HepG2 (cell line): ENCODE measurements around the gene NAXD. TPM values are rescaled to one million over a fixed set of nuclear protein-coding genes. Genes with fewer than 3 reads are reported as not detected.

Experiments
- polyA plus RNA-seq, 8 experiments: library from polyadenylated mRNA; depleted of rRNA in 3 of 8; stranded (reverse) in 7 of 8; unstranded in 1 of 8; fragments of >200 nt; fragmentation: Illumina TruSeq in 4 of 8; extraction: Trizol in 4 of 8; gene quantifications; 2 replicates each; pipeline versions ENCODE4 v1.2.1 to v1.2.3, GENCODE V29; 2011 to 2016; ENCODE audit warnings: low read depth in 4 of 8, missing spikeins in 1 of 8, mixed read lengths in 1 of 8; ENCODE audit not compliant: insufficient read depth in 1 of 8
- total RNA-seq, 5 experiments: library from RNA; depleted of rRNA; stranded (reverse); fragments of >200 nt; fragmentation: Illumina TruSeq; extraction: Trizol; gene quantifications; 2 replicates each; pipeline ENCODE4 v1.2.3, GENCODE V29; 2016; ENCODE audit warnings: low read depth in 1 of 5

The NAXD gene
- total and polyA plus RNA-seq, 2 of the 13 experiments (the other 11 are each of a cell fraction or from before 2014, with no cell fraction given) = 19.0 to 23.2 TPM

Other genes with a start within 250 kb of the NAXD start
- 15.2 and 15.6 TPM in 2 replicates for gene RAB20, start 53.8 kb upstream of the NAXD start, total RNA-seq (2016; rRNA removed; fragmentation: Illumina TruSeq; extraction: Trizol)
- gene RAB20, start 53.8 kb upstream of the NAXD start, polyA plus RNA-seq (2011; rRNA removed) = 27.3 and 30.5 TPM in 2 replicates
- 54.3 and 59.3 TPM in 2 replicates for gene CARS2, start 90.6 kb downstream of the NAXD start, total RNA-seq (2016; rRNA removed; fragmentation: Illumina TruSeq; extraction: Trizol)
- 41.1 and 41.7 TPM in 2 replicates for gene CARS2, start 90.6 kb downstream of the NAXD start, polyA plus RNA-seq (2011; rRNA removed)
- gene ING1, start 98.2 kb downstream of the NAXD start, total RNA-seq (2016; rRNA removed; fragmentation: Illumina TruSeq; extraction: Trizol) = 7.9 and 8.1 TPM in 2 replicates
- gene ING1, start 98.2 kb downstream of the NAXD start, polyA plus RNA-seq (2011; rRNA removed) = 13.6 and 16.1 TPM in 2 replicates